HUES48 (cell line): ENCODE data around the gene ANAPC1.
"Not testable (repeated sequence)": the region's sequence is repeated elsewhere in the genome, so short reads cannot be mapped to it uniquely, and the experiment has no call there.

ENCODE experiments used
- H3K27ac ChIP-seq: one replicate; pipeline ENCODE4 v1.7.0; 2013; ENCODE audit warnings: low read depth, low read length, inconsistent platforms
- H3K27me3 ChIP-seq: 2 replicates; pipeline ENCODE4 v1.6.1; 2013; ENCODE audit warnings: mild to moderate bottlenecking, low read length; ENCODE audit not compliant: control insufficient read depth, insufficient read depth
- H3K36me3 ChIP-seq: 2 replicates; pipeline ENCODE4 v1.6.1; 2013; ENCODE audit warnings: low read length; ENCODE audit not compliant: control insufficient read depth, insufficient read depth
- H3K4me1 ChIP-seq: 2 replicates; pipeline ENCODE4 v1.6.1; 2013; ENCODE audit warnings: mild to moderate bottlenecking, low read length; ENCODE audit not compliant: control insufficient read depth, insufficient read depth
- H3K4me3 ChIP-seq: 2 replicates; pipeline ENCODE4 v1.5.1; 2013; ENCODE audit warnings: mild to moderate bottlenecking, low read depth, low read length
- H3K9ac ChIP-seq: 2 replicates; pipeline ENCODE4 v1.6.1; 2013; ENCODE audit warnings: mild to moderate bottlenecking, low read depth, low read length, moderate library complexity
- H3K9me3 ChIP-seq: 2 replicates; pipeline ENCODE4 v1.6.1; 2013; ENCODE audit warnings: low read length; ENCODE audit not compliant: control insufficient read depth, insufficient read depth

Gene ANAPC1

DNA sequence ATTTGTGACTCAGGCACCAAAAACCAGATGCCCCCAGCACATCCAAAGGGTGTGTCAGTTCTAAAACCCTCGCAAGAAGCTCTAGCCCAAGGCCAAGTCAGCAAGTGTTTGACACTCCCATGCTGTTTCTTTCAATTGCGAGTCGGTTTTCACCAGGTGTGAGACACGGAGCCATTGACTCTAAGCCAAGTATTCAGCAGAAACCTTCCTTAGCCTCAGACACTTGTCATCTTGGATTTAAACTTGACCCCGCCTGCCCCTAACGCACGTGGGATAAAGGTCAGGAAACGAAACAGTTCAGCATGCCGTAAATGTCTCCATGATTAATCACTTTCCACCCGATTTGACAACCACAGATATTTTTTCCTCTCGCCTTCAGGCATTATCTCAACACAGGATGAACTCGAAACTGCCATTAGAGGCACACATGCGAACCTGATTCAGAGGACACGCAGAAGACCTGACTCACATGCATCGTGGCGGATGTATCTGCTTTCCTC, 156.3 kb downstream of the ANAPC1 start:
- not testable (repeated sequence) for H3K4me3 ChIP-seq, H3K36me3 ChIP-seq, H3K27me3 ChIP-seq, H3K9me3 ChIP-seq, H3K9ac ChIP-seq, H3K4me1 ChIP-seq, H3K27ac ChIP-seq

DNA sequence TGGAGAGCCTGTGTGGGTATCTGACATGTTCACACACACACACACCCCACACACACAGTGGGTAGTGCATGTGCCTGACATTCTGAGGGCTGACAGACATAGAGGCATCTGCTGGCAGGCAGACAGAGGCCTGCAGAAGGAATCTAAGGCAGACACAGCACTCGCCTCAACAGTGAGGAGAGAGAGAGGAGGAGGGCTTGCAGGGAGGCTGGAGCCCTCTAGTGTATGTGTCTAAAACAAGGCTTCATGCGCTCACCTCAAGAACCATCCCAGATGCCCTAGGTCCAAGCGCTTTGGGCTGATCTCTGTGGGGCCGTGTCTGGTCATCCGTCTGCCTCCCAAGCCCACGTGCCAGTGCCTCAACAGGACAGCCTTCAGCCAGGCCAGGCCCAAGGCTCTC, 158.3 kb downstream of the ANAPC1 start:
- not testable (repeated sequence) for H3K4me1 ChIP-seq, H3K36me3 ChIP-seq, H3K27ac ChIP-seq, H3K27me3 ChIP-seq, H3K9ac ChIP-seq, H3K9me3 ChIP-seq, H3K4me3 ChIP-seq

DNA sequence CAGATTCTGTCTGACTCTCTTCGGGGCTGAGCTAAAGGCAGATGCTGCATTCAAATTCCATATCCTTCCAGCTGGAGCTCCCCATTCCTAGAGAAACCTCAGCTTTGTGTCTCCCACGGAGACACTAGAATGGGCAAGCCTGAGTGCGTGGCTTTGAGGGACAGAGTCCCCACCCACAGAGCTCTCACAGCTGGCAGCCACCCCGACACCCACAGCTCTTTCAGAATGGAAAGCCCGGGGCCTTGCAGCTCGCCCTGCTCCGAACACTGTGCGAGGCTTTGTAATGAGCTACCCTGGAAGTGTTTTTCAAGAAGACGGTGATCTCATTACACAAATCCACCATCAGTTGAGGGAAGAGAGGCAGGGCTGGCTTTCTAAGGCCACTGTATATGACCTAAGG, 164.4 kb downstream of the ANAPC1 start:
- not testable (repeated sequence) for H3K9me3 ChIP-seq, H3K27me3 ChIP-seq, H3K27ac ChIP-seq, H3K36me3 ChIP-seq, H3K9ac ChIP-seq, H3K4me3 ChIP-seq, H3K4me1 ChIP-seq
